Panc1 (cell line): ENCODE measurements around the gene LIN7C. TPM values are rescaled to one million over a fixed set of nuclear protein-coding genes. Genes with fewer than 3 reads are reported as not detected.

Experiments used
- microRNA-seq: library from miRNA; unstranded; fragments of <30 nt; microRNA quantifications from one replicate; pipeline ENCODE4 v1.1.0, GENCODE V29; 2020; ENCODE audit not compliant: unreplicated experiment
- total RNA-seq: library from RNA; stranded (reverse); gene quantifications from one replicate; pipeline ENCODE4 v1.2.1, GENCODE V29; 2021; ENCODE audit not compliant: unreplicated experiment

LIN7C gene
- total RNA-seq, 1 experiment from 2014 or later = 44.2 TPM

Small RNA genes within 50 kb of the gene (microRNA-seq; reads per million reads assigned to microRNA genes)
- gene MIR8087 = not detected

Other genes with a start within 250 kb of the LIN7C start
- 28.3 TPM for gene CCDC34, start 143.6 kb downstream of the LIN7C start, total RNA-seq
- gene LGR4, start 34.0 kb downstream of the LIN7C start, total RNA-seq = 61.8 TPM
- 0.36 TPM for gene BDNF, start 193.7 kb upstream of the LIN7C start, total RNA-seq